Activated CD4-positive, alpha-beta T cell treated with anti-CD3 and anti-CD28 coated beads, Interleukin-10, Interleukin-2, amounts not matched to agents 100 ng/mL and 50 ng/mL, durations not matched to agents 16 hours and 8 hours (primary cell): ENCODE data around the gene KIRREL1.

Source experiments
- DNase-seq: peaks from one replicate; pipeline ENCODE4 v3.0.0-alpha.2; 2020

Gene KIRREL1

DNA sequence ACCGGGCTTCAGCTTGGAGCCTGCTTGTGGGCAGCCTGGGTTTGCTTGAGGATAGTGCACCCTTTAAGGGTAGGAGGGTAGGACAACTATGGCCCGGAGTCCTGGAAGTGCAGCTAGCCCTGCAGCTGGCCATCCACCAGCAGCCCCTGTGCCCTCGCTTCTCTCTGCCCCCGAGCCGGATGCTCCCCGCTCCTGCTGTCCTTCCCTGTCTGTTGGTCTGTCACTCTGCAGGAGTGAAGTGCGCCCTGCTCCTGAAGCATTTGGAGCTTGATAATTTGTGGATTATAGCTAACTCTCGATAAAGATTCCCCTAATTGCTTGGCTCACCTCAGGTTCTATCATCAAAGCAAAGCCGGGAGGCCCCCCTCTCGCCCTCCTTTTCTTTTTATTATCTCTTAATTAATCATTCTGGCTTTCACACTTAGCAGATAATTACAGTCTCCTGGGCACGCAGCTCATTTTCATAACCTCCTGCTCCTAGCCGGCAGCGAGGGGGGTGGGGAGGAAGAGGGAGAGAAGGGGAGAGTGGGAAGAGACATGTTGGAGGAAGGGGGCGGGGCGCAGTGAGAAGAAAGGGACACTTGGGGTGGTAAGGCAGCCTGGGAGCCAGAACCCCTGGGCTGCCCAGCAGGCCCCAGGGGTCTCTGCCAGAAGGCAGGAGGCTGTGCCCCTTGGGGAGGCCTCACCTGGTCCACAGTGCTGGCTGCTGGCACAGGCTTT lies 14.4 kb downstream of the KIRREL1 start:
- no peak for DNase-seq

- DNase-seq = no peak
Measured at GRCh38 chr1:158008630-158009029, 15.2 kb downstream of the KIRREL1 start.

- no peak for DNase-seq
Measured at GRCh38 chr1:158011714-158012113, 18.3 kb downstream of the KIRREL1 start.

- no peak for DNase-seq
Measured at GRCh38 chr1:158013840-158014730, 20.6 kb downstream of the KIRREL1 start.

DNA sequence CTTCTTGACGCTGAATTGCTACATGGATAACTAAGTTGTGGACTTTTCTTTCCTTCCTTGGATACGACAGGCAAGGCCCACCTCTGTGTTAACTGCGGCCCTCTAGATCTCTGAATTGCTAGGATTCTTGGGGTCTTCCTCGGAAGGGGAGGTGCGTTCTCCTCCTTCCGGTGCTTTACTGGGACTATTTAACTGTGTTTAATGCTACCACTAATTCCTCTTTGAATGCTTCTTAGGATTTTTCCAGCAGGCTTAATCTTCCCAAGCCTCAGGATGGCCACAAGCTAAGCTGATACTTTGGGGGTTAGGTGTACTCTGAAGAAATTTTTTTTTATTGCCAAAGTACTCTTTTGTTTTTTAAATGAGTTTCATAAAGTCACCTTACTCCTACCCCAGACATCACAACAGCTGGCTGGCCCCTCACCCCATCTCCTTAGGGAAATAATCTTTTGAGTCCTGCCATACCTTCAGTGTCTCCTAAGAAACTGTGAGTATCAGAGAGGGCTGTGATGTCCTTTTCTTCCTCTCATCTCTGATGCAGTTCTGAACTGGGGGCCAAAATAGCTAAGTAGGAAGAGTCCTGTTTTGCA lies 21.4 kb downstream of the KIRREL1 start:
- DNase-seq = no peak

- no peak for DNase-seq
Measured at GRCh38 chr1:158016651-158017335, 23.3 kb downstream of the KIRREL1 start.

DNA sequence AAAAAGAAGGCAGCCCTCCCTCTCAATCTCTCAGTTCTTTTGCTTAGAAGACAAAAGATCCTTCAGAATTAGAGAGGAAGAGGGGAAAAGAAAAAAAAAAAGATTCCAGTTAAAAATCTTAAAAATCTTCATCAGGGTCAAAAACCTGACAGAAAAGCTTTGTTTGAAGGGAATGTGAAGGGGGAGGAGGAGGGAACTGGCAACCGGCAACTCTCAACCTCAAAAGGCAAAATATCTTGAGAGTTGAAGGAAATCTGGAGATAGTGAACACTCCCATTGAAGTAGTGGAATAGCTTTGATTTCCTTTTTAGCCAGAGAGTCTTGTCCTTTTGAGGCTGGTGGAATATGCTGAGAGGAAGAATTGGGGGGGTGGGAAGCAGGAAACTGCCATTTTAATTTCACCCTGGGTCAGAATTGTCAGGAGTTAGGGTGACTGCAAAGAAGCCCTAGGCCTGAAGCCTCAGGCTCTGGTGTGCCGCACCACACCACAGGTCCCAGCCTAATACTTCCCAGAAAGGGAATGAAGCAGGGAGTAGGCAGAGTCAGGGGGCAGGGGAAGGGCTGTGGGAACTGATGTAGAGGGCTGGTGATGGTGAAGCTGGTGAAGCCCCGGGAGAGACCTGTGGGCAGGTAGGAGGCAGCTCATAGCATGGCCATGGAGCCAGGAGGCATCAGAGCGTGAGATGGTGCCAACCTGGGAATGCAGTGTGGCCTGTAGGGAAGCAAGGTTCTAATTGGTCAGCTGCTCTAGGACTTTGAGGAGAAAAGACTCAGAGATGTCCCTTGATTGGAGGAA lies 24.6 kb downstream of the KIRREL1 start:
- DNase-seq = no peak

DNA sequence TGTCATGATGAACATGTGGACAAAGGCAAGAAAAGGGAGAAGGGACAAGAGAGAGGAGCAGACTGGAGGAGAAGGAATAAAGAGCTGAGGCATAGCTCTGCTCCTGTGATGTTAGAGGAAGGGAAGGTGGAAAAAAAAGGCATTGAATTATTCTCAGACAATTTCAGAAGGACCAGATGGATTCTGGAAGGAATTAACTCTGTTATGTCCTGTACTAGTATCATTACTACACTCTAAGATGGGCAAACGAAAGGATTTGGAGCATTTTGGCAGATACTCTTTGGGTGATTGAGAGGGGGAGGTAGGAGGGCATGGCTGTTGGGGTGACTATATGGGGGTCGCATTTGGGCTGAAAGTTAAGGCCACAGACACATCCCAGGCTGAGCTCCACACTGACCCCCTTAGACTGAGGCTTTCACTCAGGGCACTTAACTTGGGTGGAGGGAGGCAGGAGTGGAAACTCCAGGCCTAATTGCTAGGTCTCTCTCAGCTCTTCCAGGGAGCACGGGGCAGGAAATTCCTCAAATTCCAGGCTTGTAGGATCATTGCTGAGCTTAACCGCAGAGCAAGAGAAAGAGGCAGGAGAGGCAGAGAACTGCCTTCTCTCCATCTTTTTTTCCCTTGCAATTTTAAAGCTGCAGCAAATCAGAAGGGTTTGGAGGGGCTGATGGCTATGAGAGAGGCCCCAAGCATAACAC lies 25.9 kb downstream of the KIRREL1 start:
- no peak for DNase-seq

DNA sequence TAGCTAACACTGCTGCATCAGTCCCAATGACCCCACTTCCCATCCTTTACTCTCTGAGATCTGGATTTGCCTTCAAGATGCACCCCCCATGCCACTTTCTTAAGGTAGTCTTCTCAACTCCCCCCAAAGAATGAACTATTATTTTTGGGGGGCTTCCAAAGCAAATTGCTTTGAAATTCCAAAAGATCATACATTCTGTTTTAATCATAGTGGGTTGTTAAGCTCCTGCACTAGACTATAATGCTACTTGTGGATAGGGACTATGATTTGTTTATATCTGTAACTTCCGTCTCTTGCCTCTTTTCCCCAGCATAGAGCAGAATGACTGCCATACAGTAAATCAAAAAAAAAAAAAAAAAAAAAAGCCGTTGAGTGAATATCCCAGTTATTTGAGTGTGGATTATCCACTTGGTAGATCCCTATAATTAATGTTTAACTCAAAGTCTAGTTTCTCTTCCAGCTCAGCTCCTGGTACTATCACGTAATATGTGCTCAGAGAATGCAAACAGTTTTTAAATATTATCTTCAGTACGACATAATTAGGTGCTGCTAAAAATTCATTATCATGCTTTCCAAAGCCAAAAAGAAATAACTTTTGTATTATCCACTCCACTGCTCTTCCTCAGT lies 26.9 kb downstream of the KIRREL1 start:
- DNase-seq = no peak

GRCh38 chr1:158020886-158021620 lies 27.6 kb downstream of the KIRREL1 start:
- DNase-seq = no peak

- DNase-seq = no peak
Measured at GRCh38 chr1:158021721-158022120, 28.3 kb downstream of the KIRREL1 start.

DNA sequence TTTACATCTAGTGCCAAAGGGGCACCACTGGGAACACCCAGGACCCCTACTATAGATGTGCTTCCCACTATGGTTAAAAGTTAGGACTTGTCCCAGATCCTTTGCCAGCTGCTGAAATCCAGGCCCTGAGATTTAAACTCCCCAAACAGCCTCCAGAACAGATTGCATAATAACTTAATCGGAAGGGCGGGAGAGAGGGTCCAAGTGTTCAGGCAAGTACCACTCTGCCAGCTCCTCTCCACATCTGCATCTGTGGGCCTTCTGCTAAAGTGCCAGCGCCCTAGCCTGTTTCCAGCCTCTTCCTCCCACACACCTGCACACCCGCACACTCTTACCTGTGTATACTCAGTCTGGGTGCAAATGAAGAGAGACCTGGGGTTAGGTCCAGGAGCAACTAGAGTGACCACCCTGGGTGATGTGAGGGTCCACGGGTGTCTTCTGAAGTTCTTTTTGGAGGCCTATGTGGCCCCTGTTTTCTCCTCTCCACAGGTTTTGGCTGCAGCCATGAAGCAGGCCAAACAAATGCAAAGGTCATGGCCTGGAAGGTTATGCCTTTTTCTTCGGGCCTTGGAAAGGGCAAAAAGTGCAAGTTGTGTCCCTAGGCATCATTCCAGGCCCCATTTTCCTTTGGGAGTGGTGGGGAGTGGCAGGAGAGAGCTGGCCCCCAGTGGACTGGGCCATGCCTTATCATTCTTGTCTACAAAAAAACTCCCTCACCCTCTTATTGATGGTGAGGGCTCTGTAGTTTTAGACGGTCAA lies 29.3 kb downstream of the KIRREL1 start:
- no peak for DNase-seq

DNA sequence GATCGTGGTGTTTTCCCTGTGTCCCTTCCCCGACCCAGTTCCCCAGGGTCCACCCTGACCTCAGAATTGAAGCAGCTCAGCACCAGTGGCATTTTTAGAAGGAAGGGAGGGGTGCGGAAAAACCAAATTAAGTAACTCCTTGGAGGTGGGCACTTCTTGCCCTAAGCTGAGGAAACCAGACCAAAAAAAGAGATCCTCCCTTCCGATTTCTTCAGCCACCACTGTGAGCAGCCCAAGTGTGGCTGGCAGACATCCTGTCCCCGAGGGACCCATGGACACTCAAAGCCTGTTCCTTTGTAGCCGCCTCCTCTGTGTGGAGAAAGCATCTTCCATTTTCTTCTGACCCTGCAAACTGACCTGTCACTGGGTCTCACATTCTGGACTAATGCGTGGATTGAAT lies 31.3 kb downstream of the KIRREL1 start:
- DNase-seq = no peak

DNA sequence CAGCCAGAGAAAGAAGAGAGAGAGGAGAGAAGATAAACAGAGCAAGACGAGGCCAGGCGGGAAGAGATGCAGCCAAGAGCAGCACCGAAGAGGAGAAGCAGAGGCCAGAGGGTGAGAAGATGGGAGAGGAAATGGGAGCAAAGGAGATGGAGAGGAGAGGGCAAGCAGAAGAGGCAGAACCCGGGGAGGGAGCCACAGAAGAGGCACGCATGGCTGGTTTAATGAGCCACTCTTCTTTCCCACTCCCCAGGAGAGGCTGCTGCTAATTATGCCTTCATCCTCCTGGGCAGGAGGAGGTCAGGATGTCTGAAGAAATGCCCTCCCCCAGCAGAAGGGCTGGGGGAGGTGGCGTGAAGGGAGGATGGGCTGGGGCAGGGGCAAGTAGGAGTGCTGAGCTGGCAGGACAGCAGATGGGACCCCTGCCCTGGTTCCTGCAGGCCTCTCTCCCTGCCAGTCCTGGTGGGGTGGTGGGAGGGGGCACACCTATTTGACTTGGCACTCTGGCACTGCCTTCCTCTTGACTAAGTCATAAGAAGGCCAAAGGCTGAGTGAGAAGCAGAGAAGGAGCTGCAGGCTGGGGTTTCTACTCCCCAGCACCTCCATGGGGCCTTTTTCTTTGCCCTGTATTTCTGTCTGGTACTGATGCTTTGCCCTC lies 32.3 kb downstream of the KIRREL1 start:
- DNase-seq = no peak

GRCh38 chr1:158026651-158027050 lies 33.2 kb downstream of the KIRREL1 start:
- no peak for DNase-seq

GRCh38 chr1:158027508-158027907 lies 34.1 kb downstream of the KIRREL1 start:
- no peak for DNase-seq

DNA sequence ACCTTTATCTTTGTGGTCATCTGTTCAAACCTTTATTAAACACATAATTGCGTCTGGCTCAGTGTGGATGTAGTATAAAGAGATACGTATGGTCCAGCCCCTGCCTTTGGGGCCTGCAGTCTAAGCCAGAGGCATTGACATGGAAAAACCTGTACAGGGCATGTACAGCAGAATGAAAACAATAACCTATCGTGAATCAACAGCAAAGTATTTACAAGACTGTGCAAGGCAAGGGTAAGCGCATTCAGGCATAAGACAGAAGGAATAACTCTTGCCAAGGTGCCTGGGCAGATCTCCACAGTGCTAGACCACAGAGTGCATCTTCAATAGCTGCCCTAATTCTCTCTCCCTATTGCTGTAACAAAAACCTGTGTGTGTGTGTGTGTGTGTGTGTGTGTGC lies 35.5 kb downstream of the KIRREL1 start:
- no peak for DNase-seq

DNA sequence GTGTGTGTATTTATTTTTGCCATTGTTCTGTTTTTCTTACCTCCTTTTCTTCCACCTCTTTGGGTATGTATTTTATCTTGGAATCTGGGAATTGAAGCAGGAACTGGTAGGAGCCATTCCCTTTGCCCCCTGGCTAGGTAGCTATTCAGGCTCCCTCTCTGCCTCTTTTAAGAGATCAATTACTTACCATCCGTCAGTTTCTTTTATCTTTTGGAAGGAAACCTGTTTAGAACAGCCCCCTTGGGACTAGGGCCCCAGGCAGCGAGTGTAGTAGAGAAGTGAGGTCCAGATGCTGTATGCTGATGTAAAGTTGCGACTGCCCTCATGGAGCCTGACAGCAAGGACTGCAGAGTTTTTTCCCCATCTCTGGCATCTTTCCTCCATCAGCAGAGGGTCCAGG lies 41.6 kb downstream of the KIRREL1 start:
- no peak for DNase-seq

- DNase-seq = peak; percentile 11
Measured at GRCh38 chr1:158035976-158036583, 42.6 kb downstream of the KIRREL1 start.
